ENCODE measurements around the gene KLC3.

KLC3 gene

DNA sequence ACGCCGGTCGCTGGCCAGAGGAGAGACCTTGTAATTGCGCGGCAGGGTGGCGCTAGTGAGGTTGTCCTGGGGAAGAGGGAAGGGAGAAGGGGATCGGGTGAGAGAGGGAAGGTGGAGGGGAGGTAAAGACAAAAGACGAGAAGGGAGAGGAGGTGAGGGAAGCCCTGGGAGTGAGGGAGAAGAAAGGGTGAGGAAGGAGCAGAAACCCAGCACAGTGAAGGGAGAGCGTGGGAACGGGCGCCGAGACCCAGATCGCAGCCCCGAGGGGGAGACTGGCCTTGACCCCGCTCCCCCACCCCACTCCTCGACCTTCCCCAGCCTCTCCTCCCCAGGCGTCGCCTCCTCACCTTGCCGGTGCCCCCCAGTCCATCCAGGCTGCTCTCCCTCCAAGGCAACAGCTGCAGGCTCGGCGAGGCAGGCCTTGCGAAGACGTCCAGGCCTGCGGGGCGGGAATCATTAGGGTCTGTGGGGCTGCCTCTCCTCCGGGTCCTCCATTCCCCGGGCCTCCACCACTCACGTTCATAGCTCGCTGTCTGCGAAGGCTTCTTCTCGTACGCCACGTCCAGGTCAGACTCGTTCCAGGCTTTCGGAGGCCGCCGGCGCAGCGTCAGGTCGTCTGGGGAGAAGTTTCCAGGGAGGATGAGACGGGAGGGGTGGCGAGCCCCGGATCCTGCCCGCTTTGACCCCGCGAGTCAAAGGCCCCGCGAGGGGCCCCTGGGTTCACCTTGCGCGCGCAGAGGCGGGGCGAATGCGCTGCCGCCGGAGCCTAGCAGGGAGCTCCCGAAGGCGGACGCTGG, 55.5 kb downstream of the KLC3 start:
- no peak overlapping the region for H3K4me3 ChIP-seq (ENCODE audit: low read length)
- no peak overlapping the region for H3K9ac ChIP-seq (ENCODE audit: low read length)
- H3K9me3 ChIP-seq (ENCODE audit: control insufficient read depth, low read length): no peaks in the 10 kb centered on the region
- no peaks in the 10 kb centered on the region for H3K36me3 ChIP-seq (ENCODE audit: control insufficient read depth, insufficient read depth, low read length)
- no peaks in the 10 kb centered on the region for H3K27me3 ChIP-seq (ENCODE audit: control insufficient read depth, insufficient read depth, low read length)
- no peaks in the 10 kb centered on the region for H3K4me1 ChIP-seq (ENCODE audit: control insufficient read depth, insufficient read depth, low read length)

DNA sequence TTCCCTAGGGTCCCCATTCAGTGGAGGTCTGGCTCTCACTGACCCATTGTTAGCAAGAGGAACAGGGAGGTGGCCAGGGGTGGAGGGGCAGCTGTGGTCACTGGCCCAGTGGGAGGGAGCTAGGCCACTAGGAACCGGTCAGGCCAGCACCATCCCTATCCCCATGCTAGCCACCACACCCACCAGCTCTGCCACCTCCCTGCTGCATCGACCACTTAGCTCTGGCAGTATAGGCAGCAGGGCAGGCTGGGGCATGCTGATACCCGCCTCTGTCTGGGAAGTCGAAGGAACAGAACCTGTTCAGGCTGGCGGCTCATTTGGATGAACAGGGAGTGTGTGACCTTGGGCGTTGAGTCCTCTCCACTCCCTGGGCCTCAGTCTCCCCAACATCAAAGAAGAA, 59.6 kb downstream of the KLC3 start:
- peaks cover 8% of the 10 kb centered on the region for H3K27me3 ChIP-seq (ENCODE audit: control insufficient read depth, insufficient read depth, low read length)
- H3K4me3 ChIP-seq (ENCODE audit: low read length): no peak overlapping the region
- H3K9ac ChIP-seq (ENCODE audit: low read length): no peak overlapping the region
- peaks cover 23% of the 10 kb centered on the region for H3K4me1 ChIP-seq (ENCODE audit: control insufficient read depth, insufficient read depth, low read length)
- no peaks in the 10 kb centered on the region for H3K9me3 ChIP-seq (ENCODE audit: control insufficient read depth, low read length)
- no peaks in the 10 kb centered on the region for H3K36me3 ChIP-seq (ENCODE audit: control insufficient read depth, insufficient read depth, low read length)

Data from mucosa of stomach (tissue), 1 donor.